GM23338 (cell line): ENCODE data around the gene CKS1B.
A peak's percentile ranks its signal among the peaks of the same experiment; 100 is the strongest.

Experiments
- CTCF ChIP-seq, 2 experiments: fragments of 200-600 bp in 1 of 2; sonication (generic) in 1 of 2; conservative IDR thresholded peaks; 2 replicates each; pipeline versions ENCODE4 v1.5.1 to v1.6.1; 2016 to 2017; ENCODE audit warnings: antibody characterized with exemption in 2 of 2, low read depth in 2 of 2, mild to moderate bottlenecking in 2 of 2, moderate library complexity in 1 of 2
- EZH2 ChIP-seq: fragments of 200-600 bp; sonication (generic); IDR thresholded peaks from one replicate; pipeline ENCODE4 v1.8.0; 2017; ENCODE audit warnings: antibody characterized with exemption, mild to moderate bottlenecking, low read depth; ENCODE audit not compliant: unreplicated experiment
- POLR2AphosphoS5 ChIP-seq: IDR thresholded peaks from 2 replicates; pipeline ENCODE4 v1.6.1; 2016; ENCODE audit warnings: antibody characterized with exemption, low read depth
- TF ChIP-seq, protein P1 (sequence below): IDR thresholded peaks from one replicate; pipeline ENCODE4 v1.6.1; 2018; ENCODE audit warnings: antibody characterized with exemption; ENCODE audit not compliant: unreplicated experiment

GRCh38 chr1:154956544-154956941 is 17.9 kb upstream of the CKS1B start:
- TF ChIP-seq CTCF (conservative IDR thresholded peaks at IDR 0.05; ENCODE audit: low read depth in 2 of 2) (no peak), POLR2AphosphoS5 (0 out of 2 replicates have a peak, but pooled peaks have one; percentile 0), EZH2 (no peak)
- TF ChIP-seq, protein P1, sequence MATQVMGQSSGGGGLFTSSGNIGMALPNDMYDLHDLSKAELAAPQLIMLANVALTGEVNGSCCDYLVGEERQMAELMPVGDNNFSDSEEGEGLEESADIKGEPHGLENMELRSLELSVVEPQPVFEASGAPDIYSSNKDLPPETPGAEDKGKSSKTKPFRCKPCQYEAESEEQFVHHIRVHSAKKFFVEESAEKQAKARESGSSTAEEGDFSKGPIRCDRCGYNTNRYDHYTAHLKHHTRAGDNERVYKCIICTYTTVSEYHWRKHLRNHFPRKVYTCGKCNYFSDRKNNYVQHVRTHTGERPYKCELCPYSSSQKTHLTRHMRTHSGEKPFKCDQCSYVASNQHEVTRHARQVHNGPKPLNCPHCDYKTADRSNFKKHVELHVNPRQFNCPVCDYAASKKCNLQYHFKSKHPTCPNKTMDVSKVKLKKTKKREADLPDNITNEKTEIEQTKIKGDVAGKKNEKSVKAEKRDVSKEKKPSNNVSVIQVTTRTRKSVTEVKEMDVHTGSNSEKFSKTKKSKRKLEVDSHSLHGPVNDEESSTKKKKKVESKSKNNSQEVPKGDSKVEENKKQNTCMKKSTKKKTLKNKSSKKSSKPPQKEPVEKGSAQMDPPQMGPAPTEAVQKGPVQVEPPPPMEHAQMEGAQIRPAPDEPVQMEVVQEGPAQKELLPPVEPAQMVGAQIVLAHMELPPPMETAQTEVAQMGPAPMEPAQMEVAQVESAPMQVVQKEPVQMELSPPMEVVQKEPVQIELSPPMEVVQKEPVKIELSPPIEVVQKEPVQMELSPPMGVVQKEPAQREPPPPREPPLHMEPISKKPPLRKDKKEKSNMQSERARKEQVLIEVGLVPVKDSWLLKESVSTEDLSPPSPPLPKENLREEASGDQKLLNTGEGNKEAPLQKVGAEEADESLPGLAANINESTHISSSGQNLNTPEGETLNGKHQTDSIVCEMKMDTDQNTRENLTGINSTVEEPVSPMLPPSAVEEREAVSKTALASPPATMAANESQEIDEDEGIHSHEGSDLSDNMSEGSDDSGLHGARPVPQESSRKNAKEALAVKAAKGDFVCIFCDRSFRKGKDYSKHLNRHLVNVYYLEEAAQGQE: no peak
